Liver (tissue), 9 donors: ENCODE data around the gene WNT7B. TPM values are rescaled to one million over a fixed set of nuclear protein-coding genes. Genes with fewer than 3 reads are reported as not detected.

ENCODE experiments used
- DNase-seq: peaks from one replicate; pipeline ENCODE4 v3.0.0-alpha.2; 2017; ENCODE audit warnings: low spot score
- H3K27ac ChIP-seq, 2 donors: one replicate each; pipeline ENCODE4 v1.7.0; 2013; ENCODE audit warnings: inconsistent platforms in 2 of 2, low read length in 2 of 2, control low read depth in 1 of 2, low read depth in 1 of 2, mild to moderate bottlenecking in 1 of 2
- H3K27me3 ChIP-seq, 4 donors: one replicate each; pipeline versions ENCODE4 v1.6.1 to v1.7.0; 2013; ENCODE audit warnings: low read length in 3 of 4, inconsistent platforms in 1 of 4, mild to moderate bottlenecking in 1 of 4, moderate library complexity in 1 of 4; ENCODE audit not compliant: control insufficient read depth in 4 of 4, insufficient read depth in 4 of 4
- H3K36me3 ChIP-seq, 4 donors: one replicate each; pipeline versions ENCODE4 v1.6.1 to v1.7.0; 2013; ENCODE audit warnings: low read length in 3 of 4, mild to moderate bottlenecking in 3 of 4, low read depth in 1 of 4, moderate library complexity in 1 of 4; ENCODE audit not compliant: control insufficient read depth in 4 of 4, insufficient read depth in 3 of 4
- H3K4me1 ChIP-seq, 4 donors: one replicate each; pipeline versions ENCODE4 v1.6.1 to v1.7.0; 2013; ENCODE audit warnings: low read length in 3 of 4, mild to moderate bottlenecking in 3 of 4, moderate library complexity in 1 of 4; ENCODE audit not compliant: control insufficient read depth in 4 of 4, insufficient read depth in 4 of 4
- H3K4me3 ChIP-seq, 3 donors: one replicate each; pipeline versions ENCODE4 v1.6.1 to v1.7.0; 2013; ENCODE audit warnings: low read length in 3 of 3, control low read depth in 1 of 3, low read depth in 1 of 3, mild to moderate bottlenecking in 1 of 3
- H3K9ac ChIP-seq, 2 donors: one replicate each; pipeline ENCODE4 v1.7.0; 2013; ENCODE audit warnings: low read length in 2 of 2, mild to moderate bottlenecking in 2 of 2, moderate library complexity in 2 of 2, control low read depth in 1 of 2, low read depth in 1 of 2
- H3K9me3 ChIP-seq, 4 donors: one replicate each; pipeline versions ENCODE4 v1.6.1 to v1.7.0; 2013; ENCODE audit warnings: low read length in 3 of 4; ENCODE audit not compliant: control insufficient read depth in 4 of 4
- EGR1 ChIP-seq, 2 donors: IDR thresholded peaks; 2 replicates each; pipeline ENCODE4 v1.6.1; 2016 to 2018; ENCODE audit warnings: antibody characterized with exemption in 2 of 2, low read depth in 2 of 2
- FOXA1 ChIP-seq: IDR thresholded peaks from 2 replicates; pipeline ENCODE4 v1.6.1; 2016; ENCODE audit warnings: antibody characterized with exemption
- FOXA2 ChIP-seq: IDR thresholded peaks from 2 replicates; pipeline ENCODE4 v1.6.1; 2016; ENCODE audit warnings: antibody characterized with exemption
- GABPA ChIP-seq, 2 donors: IDR thresholded peaks in 1 of 2; conservative IDR thresholded peaks in 1 of 2; 2 replicates each; pipeline ENCODE4 v1.6.1; 2016; ENCODE audit warnings: antibody characterized with exemption in 2 of 2, mild to moderate bottlenecking in 1 of 2, moderate library complexity in 1 of 2
- HNF4A ChIP-seq, 2 donors: conservative IDR thresholded peaks; 2 replicates each; pipeline ENCODE4 v1.6.1; 2016; ENCODE audit warnings: antibody characterized with exemption in 2 of 2, mild to moderate bottlenecking in 2 of 2
- HNF4G ChIP-seq: IDR thresholded peaks from 2 replicates; pipeline ENCODE4 v1.6.1; 2016; ENCODE audit warnings: antibody characterized with exemption
- JUND ChIP-seq, 2 donors: IDR thresholded peaks; 2 replicates each; pipeline ENCODE4 v1.6.1; 2016; ENCODE audit warnings: antibody characterized with exemption in 2 of 2
- NR2F2 ChIP-seq: IDR thresholded peaks from 2 replicates; pipeline ENCODE4 v1.6.1; 2016; ENCODE audit warnings: antibody characterized with exemption
- RAD21 ChIP-seq, 2 donors: IDR thresholded peaks; 2 replicates each; pipeline ENCODE4 v1.6.1; 2016; ENCODE audit warnings: antibody characterized with exemption in 2 of 2, mild to moderate bottlenecking in 2 of 2
- RXRA ChIP-seq, 2 donors: IDR thresholded peaks; 2 replicates each; pipeline ENCODE4 v1.6.1; 2017 to 2018; ENCODE audit warnings: antibody characterized with exemption in 2 of 2, mild to moderate bottlenecking in 1 of 2
- TAF1 ChIP-seq: conservative IDR thresholded peaks from 2 replicates; pipeline ENCODE4 v1.6.1; 2016; ENCODE audit warnings: antibody characterized with exemption, mild to moderate bottlenecking
- YY1 ChIP-seq: IDR thresholded peaks from 2 replicates; pipeline ENCODE4 v1.6.1; 2016; ENCODE audit warnings: antibody characterized with exemption, mild to moderate bottlenecking
- whole genome bisulfite sequencing: extraction: QIAGEN DNeasy Blood & Tissue Kit; methylation state at CpG from one replicate; pipeline ENCODE4 v1.1.7; 2013; 5-methylcytosine and 5-hydroxymethylcytosine counted together
- polyA plus RNA-seq, 2 donors: library from polyadenylated mRNA; stranded (reverse) in 1 of 2; unstranded in 1 of 2; fragments of 200-250 nt in 1 of 2; fragments of >200 nt in 1 of 2; fragmentation: Nextera tagmentation in 1 of 2; extraction: Ambion mirVana in 1 of 2; gene quantifications; one replicate each; pipeline versions ENCODE4 v1.2.1 to v1.2.3, GENCODE V29; 2013 to 2015
- total RNA-seq, 2 donors: library from RNA; depleted of rRNA; stranded (reverse); fragments of >200 nt; gene quantifications; one replicate each; pipeline ENCODE4 v1.2.3, GENCODE V29; 2014
- TF ChIP-seq, protein P1 (sequence below): IDR thresholded peaks from 2 replicates; pipeline ENCODE4 v1.6.1; 2016; ENCODE audit warnings: antibody characterized with exemption
- TF ChIP-seq, protein P2 (sequence below): IDR thresholded peaks from 2 replicates; pipeline ENCODE4 v1.6.1; 2016; ENCODE audit warnings: antibody characterized with exemption, mild to moderate bottlenecking
- TF ChIP-seq, protein P3 (sequence below): fragments of 150-350 bp; IDR thresholded peaks from 2 replicates; pipeline ENCODE4 v1.5.1; 2017; ENCODE audit warnings: improper control_type of control experiment, low read depth, low read length; ENCODE audit not compliant: missing input control
- TF ChIP-seq, protein P4 (sequence below): IDR thresholded peaks from 2 replicates; pipeline ENCODE4 v1.6.1; 2016; ENCODE audit warnings: antibody characterized with exemption
- donor health status: healthy.
- donor health status: healthy.
- donor health status: healthy.
- donor health status: healthy.
- donor health status: healthy.

The WNT7B gene
- total and polyA plus RNA-seq, 4 donors = 0.06 to 0.28 TPM; not detected in 2

DNA sequence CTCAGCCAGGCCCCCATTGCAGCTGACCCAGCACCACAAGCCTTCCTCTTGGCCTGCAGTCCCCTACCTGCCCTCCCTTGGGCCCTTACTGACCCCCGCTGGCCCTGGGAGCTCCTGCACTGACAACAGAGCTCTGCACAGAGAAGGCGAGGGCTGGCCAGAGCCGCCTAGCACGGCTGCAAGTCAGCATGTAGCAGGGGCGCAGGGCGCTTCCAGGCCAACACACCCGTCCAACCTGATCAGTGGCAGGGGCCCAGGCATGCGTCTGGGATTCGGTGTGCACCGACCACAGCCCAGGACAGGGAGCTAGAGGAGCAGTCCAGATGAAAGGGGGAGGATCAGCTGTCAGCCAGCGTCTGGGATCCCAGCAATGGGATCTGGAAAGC lies 7.6 kb downstream of the WNT7B start:
- 66% methylated on average over 11 of the region's 11 CpGs for WGBS

DNA sequence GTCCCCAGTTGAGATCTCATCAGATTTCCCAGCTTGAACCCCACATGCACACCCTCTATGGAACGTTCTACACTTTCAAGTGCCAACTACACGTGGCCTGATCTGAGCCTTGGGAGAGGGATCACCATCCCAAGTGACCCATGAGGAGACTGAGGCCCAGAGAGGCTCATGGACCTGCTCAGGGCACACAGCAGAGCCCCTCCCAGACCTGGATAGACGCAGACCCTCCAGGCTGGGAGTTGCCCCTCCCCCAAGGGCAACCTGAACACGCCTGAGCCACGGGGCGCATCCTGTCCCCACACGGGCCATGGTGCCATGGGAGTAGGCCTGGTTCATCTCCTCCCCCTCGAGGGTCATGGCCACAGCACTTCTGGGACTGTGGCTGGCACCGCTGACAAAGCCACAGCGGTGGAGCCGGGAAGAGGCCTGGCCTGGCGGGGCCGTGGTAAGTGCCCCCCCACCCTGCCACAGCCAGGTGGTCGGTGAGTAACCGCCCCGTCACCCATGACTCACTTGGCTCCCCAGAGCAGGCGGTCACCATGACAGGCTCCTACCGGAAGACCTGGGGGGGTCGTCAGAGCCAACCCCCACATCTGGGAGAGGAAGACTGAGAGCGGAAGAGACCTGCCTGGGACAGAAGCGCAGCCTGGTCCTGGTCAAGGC lies 8.1 kb downstream of the WNT7B start:
- H3K4me3 ChIP-seq = no peak overlapping the region
- H3K9me3 ChIP-seq = no peaks in the 10 kb centered on the region
- H3K27ac ChIP-seq = no peak overlapping the region
- H3K4me1 ChIP-seq = peaks cover 8 to 15% (median 9%) of the 10 kb centered on the region in 4 donors
- H3K36me3 ChIP-seq = no peaks in the 10 kb centered on the region
- DNase-seq = no peak
- H3K9ac ChIP-seq = no peak overlapping the region
- WGBS = 81% methylated on average over 21 of the region's 21 CpGs
- peaks cover 0 to 22% (median 3%) of the 10 kb centered on the region in 4 donors for H3K27me3 ChIP-seq
- TF ChIP-seq, protein P1, sequence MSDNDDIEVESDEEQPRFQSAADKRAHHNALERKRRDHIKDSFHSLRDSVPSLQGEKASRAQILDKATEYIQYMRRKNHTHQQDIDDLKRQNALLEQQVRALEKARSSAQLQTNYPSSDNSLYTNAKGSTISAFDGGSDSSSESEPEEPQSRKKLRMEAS = no peak
- TF ChIP-seq, protein P2, sequence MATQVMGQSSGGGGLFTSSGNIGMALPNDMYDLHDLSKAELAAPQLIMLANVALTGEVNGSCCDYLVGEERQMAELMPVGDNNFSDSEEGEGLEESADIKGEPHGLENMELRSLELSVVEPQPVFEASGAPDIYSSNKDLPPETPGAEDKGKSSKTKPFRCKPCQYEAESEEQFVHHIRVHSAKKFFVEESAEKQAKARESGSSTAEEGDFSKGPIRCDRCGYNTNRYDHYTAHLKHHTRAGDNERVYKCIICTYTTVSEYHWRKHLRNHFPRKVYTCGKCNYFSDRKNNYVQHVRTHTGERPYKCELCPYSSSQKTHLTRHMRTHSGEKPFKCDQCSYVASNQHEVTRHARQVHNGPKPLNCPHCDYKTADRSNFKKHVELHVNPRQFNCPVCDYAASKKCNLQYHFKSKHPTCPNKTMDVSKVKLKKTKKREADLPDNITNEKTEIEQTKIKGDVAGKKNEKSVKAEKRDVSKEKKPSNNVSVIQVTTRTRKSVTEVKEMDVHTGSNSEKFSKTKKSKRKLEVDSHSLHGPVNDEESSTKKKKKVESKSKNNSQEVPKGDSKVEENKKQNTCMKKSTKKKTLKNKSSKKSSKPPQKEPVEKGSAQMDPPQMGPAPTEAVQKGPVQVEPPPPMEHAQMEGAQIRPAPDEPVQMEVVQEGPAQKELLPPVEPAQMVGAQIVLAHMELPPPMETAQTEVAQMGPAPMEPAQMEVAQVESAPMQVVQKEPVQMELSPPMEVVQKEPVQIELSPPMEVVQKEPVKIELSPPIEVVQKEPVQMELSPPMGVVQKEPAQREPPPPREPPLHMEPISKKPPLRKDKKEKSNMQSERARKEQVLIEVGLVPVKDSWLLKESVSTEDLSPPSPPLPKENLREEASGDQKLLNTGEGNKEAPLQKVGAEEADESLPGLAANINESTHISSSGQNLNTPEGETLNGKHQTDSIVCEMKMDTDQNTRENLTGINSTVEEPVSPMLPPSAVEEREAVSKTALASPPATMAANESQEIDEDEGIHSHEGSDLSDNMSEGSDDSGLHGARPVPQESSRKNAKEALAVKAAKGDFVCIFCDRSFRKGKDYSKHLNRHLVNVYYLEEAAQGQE = no peak
- TF ChIP-seq, protein P3, sequence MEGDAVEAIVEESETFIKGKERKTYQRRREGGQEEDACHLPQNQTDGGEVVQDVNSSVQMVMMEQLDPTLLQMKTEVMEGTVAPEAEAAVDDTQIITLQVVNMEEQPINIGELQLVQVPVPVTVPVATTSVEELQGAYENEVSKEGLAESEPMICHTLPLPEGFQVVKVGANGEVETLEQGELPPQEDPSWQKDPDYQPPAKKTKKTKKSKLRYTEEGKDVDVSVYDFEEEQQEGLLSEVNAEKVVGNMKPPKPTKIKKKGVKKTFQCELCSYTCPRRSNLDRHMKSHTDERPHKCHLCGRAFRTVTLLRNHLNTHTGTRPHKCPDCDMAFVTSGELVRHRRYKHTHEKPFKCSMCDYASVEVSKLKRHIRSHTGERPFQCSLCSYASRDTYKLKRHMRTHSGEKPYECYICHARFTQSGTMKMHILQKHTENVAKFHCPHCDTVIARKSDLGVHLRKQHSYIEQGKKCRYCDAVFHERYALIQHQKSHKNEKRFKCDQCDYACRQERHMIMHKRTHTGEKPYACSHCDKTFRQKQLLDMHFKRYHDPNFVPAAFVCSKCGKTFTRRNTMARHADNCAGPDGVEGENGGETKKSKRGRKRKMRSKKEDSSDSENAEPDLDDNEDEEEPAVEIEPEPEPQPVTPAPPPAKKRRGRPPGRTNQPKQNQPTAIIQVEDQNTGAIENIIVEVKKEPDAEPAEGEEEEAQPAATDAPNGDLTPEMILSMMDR = no peak
- TF ChIP-seq FOXA2 (no peak), NR2F2 (no peak), GABPA (IDR thresholded peaks at IDR 0.05 in 1 of 2, conservative IDR thresholded peaks at IDR 0.05 in 1 of 2) (no peak), HNF4A (conservative IDR thresholded peaks at IDR 0.05) (no peak), FOXA1 (no peak), HNF4G (no peak), RXRA (IDR thresholded peaks at IDR 0.05) (no peak)
- TF ChIP-seq, protein P4, sequence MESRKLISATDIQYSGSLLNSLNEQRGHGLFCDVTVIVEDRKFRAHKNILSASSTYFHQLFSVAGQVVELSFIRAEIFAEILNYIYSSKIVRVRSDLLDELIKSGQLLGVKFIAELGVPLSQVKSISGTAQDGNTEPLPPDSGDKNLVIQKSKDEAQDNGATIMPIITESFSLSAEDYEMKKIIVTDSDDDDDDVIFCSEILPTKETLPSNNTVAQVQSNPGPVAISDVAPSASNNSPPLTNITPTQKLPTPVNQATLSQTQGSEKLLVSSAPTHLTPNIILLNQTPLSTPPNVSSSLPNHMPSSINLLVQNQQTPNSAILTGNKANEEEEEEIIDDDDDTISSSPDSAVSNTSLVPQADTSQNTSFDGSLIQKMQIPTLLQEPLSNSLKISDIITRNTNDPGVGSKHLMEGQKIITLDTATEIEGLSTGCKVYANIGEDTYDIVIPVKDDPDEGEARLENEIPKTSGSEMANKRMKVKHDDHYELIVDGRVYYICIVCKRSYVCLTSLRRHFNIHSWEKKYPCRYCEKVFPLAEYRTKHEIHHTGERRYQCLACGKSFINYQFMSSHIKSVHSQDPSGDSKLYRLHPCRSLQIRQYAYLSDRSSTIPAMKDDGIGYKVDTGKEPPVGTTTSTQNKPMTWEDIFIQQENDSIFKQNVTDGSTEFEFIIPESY = no peak

More for the DNA sequence above, 7.6 kb downstream of the WNT7B start:
- peaks cover 8 to 15% (median 9%) of the 10 kb centered on the region in 4 donors for H3K4me1 ChIP-seq
- no peak for DNase-seq
- H3K36me3 ChIP-seq = no peaks in the 10 kb centered on the region
- no peaks in the 10 kb centered on the region for H3K9me3 ChIP-seq
- no peak overlapping the region for H3K9ac ChIP-seq
- peaks cover 2 to 22% (median 7%) of the 10 kb centered on the region in 4 donors for H3K27me3 ChIP-seq
- no peak for TF ChIP-seq HNF4G
- TF ChIP-seq JUND (IDR thresholded peaks at IDR 0.05) = no peak
- no peak for TF ChIP-seq FOXA1
- TF ChIP-seq EGR1 (IDR thresholded peaks at IDR 0.05; ENCODE audit: low read depth in 2 of 2) = no peak
- TF ChIP-seq, protein P3 = no peak
- no peak for TF ChIP-seq TAF1
- TF ChIP-seq YY1 = no peak
- TF ChIP-seq, protein P2 = no peak
- no peak for TF ChIP-seq NR2F2
- TF ChIP-seq RAD21 (IDR thresholded peaks at IDR 0.05) = no peak
- H3K27ac ChIP-seq = no peak overlapping the region
- no peak overlapping the region for H3K4me3 ChIP-seq
